ENCODE data around the gene KSR2. TPM values are rescaled to one million over a fixed set of nuclear protein-coding genes. Genes with fewer than 3 reads are reported as not detected.
"Not testable (repeated sequence)": the region's sequence is repeated elsewhere in the genome, so short reads cannot be mapped to it uniquely, and the experiment has no call there.

Gene KSR2
- total RNA-seq, 2 donors from 2014 or later, result 0.02 to 0.04 TPM

GRCh38 chr12:117731131-117731530, 237.7 kb downstream of the KSR2 start:
- ATAC-seq; H3K9me3 Mint-ChIP-seq; H3K27ac Mint-ChIP-seq; H3K36me3 Mint-ChIP-seq; DNase-seq (ENCODE audit: low spot score in 2 of 2): not testable (repeated sequence)

- no peaks in the 10 kb centered on the region for H3K36me3 Mint-ChIP-seq
- peaks cover 0 to 4% of the 10 kb centered on the region in 2 donors for H3K9me3 Mint-ChIP-seq
- ATAC-seq (no peak), DNase-seq (ENCODE audit: low spot score in 2 of 2) (no peak)
- no peak overlapping the region for H3K27ac Mint-ChIP-seq
Measured at GRCh38 chr12:117727301-117727700, 241.5 kb downstream of the KSR2 start.

GRCh38 chr12:117724543-117724942, 244.2 kb downstream of the KSR2 start:
- H3K9me3 Mint-ChIP-seq, result peaks cover 0 to 4% of the 10 kb centered on the region in 2 donors
- DNase-seq (ENCODE audit: low spot score in 2 of 2) (no peak), ATAC-seq (no peak)
- H3K27ac Mint-ChIP-seq, result no peak overlapping the region
- no peaks in the 10 kb centered on the region for H3K36me3 Mint-ChIP-seq

- DNase-seq (ENCODE audit: low spot score in 2 of 2) (no peak), ATAC-seq (no peak)
- H3K36me3 Mint-ChIP-seq, result no peaks in the 10 kb centered on the region
- peaks cover 0 to 8% of the 10 kb centered on the region in 2 donors for H3K9me3 Mint-ChIP-seq
- no peak overlapping the region for H3K27ac Mint-ChIP-seq
Measured at GRCh38 chr12:117718559-117718958, 250.2 kb downstream of the KSR2 start.

- Mint-ChIP-seq H3K9me3 (peaks cover 0 to 6% of the 10 kb centered on the region in 2 donors), H3K36me3 (no peaks in the 10 kb centered on the region), H3K27ac (no peak overlapping the region)
- no peak for DNase-seq (ENCODE audit: low spot score in 2 of 2)
- no peak for ATAC-seq
Measured at GRCh38 chr12:117718141-117718540, 250.6 kb downstream of the KSR2 start.

GRCh38 chr12:117714203-117714602, 254.6 kb downstream of the KSR2 start:
- Mint-ChIP-seq H3K9me3 (peaks cover 0 to 7% of the 10 kb centered on the region in 2 donors), H3K36me3 (no peaks in the 10 kb centered on the region), H3K27ac (no peak overlapping the region)
- DNase-seq (ENCODE audit: low spot score in 2 of 2), result no peak
- ATAC-seq, result no peak

GRCh38 chr12:117710121-117710520, 258.7 kb downstream of the KSR2 start:
- no peak for DNase-seq (ENCODE audit: low spot score in 2 of 2)
- no peak for ATAC-seq
- Mint-ChIP-seq H3K36me3 (no peaks in the 10 kb centered on the region), H3K9me3 (peaks cover 0 to 4% of the 10 kb centered on the region in 2 donors), H3K27ac (no peak overlapping the region)

GRCh38 chr12:117707861-117708260, 260.9 kb downstream of the KSR2 start:
- Mint-ChIP-seq H3K9me3 (peaks cover 0 to 4% of the 10 kb centered on the region in 2 donors), H3K27ac (no peak overlapping the region), H3K36me3 (no peaks in the 10 kb centered on the region)
- DNase-seq (ENCODE audit: low spot score in 2 of 2), result no peak
- no peak for ATAC-seq

GRCh38 chr12:117703584-117703983, 265.2 kb downstream of the KSR2 start:
- no peaks in the 10 kb centered on the region for H3K36me3 Mint-ChIP-seq
- H3K27ac Mint-ChIP-seq, result no peak overlapping the region
- peaks cover 0 to 6% of the 10 kb centered on the region in 2 donors for H3K9me3 Mint-ChIP-seq
- no peak for ATAC-seq
- DNase-seq (ENCODE audit: low spot score in 2 of 2), result no peak

- DNase-seq (ENCODE audit: low spot score in 2 of 2), result no peak
- ATAC-seq, result no peak
- no peaks in the 10 kb centered on the region for H3K36me3 Mint-ChIP-seq
- peaks cover 0 to 8% of the 10 kb centered on the region in 2 donors for H3K9me3 Mint-ChIP-seq
- no peak overlapping the region for H3K27ac Mint-ChIP-seq
Measured at GRCh38 chr12:117702741-117703140, 266.0 kb downstream of the KSR2 start.

GRCh38 chr12:117699575-117699974, 269.2 kb downstream of the KSR2 start:
- DNase-seq (ENCODE audit: low spot score in 2 of 2), result no peak
- no peak for ATAC-seq
- Mint-ChIP-seq H3K9me3 (peaks cover 9 to 12% of the 10 kb centered on the region in 2 donors), H3K36me3 (no peaks in the 10 kb centered on the region), H3K27ac (no peak overlapping the region)

- Mint-ChIP-seq H3K27ac (no peak overlapping the region), H3K9me3 (peaks cover 12 to 13% of the 10 kb centered on the region in 2 donors), H3K36me3 (no peaks in the 10 kb centered on the region)
- no peak for DNase-seq (ENCODE audit: low spot score in 2 of 2)
- no peak for ATAC-seq
Measured at GRCh38 chr12:117699118-117699517, 269.7 kb downstream of the KSR2 start.

GRCh38 chr12:117695956-117696355, 272.8 kb downstream of the KSR2 start:
- Mint-ChIP-seq H3K27ac (no peak overlapping the region), H3K9me3 (peaks cover 21 to 28% of the 10 kb centered on the region in 2 donors), H3K36me3 (no peaks in the 10 kb centered on the region)
- DNase-seq (ENCODE audit: low spot score in 2 of 2) (no peak), ATAC-seq (no peak)

GRCh38 chr12:117692512-117692911, 276.3 kb downstream of the KSR2 start:
- DNase-seq (ENCODE audit: low spot score in 2 of 2), result no peak
- Mint-ChIP-seq H3K36me3 (no peaks in the 10 kb centered on the region), H3K9me3 (peaks cover 18 to 33% of the 10 kb centered on the region in 2 donors), H3K27ac (peak overlapping the region in 1 of 2 donors; percentile 79)
- no peak for ATAC-seq

- Mint-ChIP-seq H3K27ac (no peak overlapping the region), H3K36me3 (no peaks in the 10 kb centered on the region), H3K9me3 (peaks cover 14 to 25% of the 10 kb centered on the region in 2 donors)
- DNase-seq (ENCODE audit: low spot score in 2 of 2) (no peak), ATAC-seq (no peak)
Measured at GRCh38 chr12:117689857-117690256, 278.9 kb downstream of the KSR2 start.

GRCh38 chr12:117688446-117688845, 280.3 kb downstream of the KSR2 start:
- ATAC-seq, result no peak
- H3K36me3 Mint-ChIP-seq, result no peaks in the 10 kb centered on the region
- H3K27ac Mint-ChIP-seq, result no peak overlapping the region
- H3K9me3 Mint-ChIP-seq, result peaks cover 14 to 16% of the 10 kb centered on the region in 2 donors
- DNase-seq (ENCODE audit: low spot score in 2 of 2), result no peak

- Mint-ChIP-seq H3K27ac (no peak overlapping the region), H3K36me3 (no peaks in the 10 kb centered on the region), H3K9me3 (peaks cover 8 to 9% of the 10 kb centered on the region in 2 donors)
- no peak for DNase-seq (ENCODE audit: low spot score in 2 of 2)
- no peak for ATAC-seq
Measured at GRCh38 chr12:117686911-117687377, 281.8 kb downstream of the KSR2 start.

- H3K36me3 Mint-ChIP-seq, result no peaks in the 10 kb centered on the region
Measured at GRCh38 chr12:117686210-117686609, 282.6 kb downstream of the KSR2 start.

More at GRCh38 chr12:117686210-117686609, 282.6 kb downstream of the KSR2 start:
- Mint-ChIP-seq H3K9me3 (peaks cover 4 to 7% of the 10 kb centered on the region in 2 donors), H3K27ac (no peak overlapping the region)
- ATAC-seq (no peak), DNase-seq (ENCODE audit: low spot score in 2 of 2) (no peak)
